Endothelial cell of umbilical vein (primary cell): ENCODE results near the gene HOXD12. TPM values are rescaled to one million over a fixed set of nuclear protein-coding genes. Genes with fewer than 3 reads are reported as not detected.

Experiments used
- BruUV-seq: library from RNA; stranded (reverse); fragments of 400-500 nt; replicated peaks from 2 replicates; lab custom pipeline; 2021; lab: Mats Ljungman, UMichigan
- CTCF ChIA-PET: fragments of 300-600, 350-600 bp; sonication (Branson Sonifier 250); formaldehyde crosslinking; loops from one replicate; lab custom pipeline; 2021; ENCODE audit warnings: antibody characterized with exemption, inconsistent platforms; lab: Charles Lee
- POLR2A ChIA-PET: fragments of 300-600, 350-600 bp; sonication (Branson Sonifier 250); formaldehyde crosslinking; loops from one replicate; lab custom pipeline; 2021; ENCODE audit warnings: antibody characterized with exemption, inconsistent platforms; lab: Charles Lee
- DNase-seq: peaks from one replicate; pipeline ENCODE4 v3.0.0-alpha.2; 2011; ENCODE audit warnings: low read depth, low spot score
- FAIRE-seq: peaks from 2 replicates; lab custom pipeline; 2011; peaks lifted over from hg19 to GRCh38; lab: Jason Lieb, UNC
- H2AFZ ChIP-seq: 2 replicates; pipeline ENCODE4 v1.6.0; 2012; ENCODE audit warnings: low read depth, low read length, control low read depth, inconsistent platforms
- H3K27ac ChIP-seq: 2 replicates; pipeline ENCODE4 v1.5.1; 2011; ENCODE audit warnings: low read depth, mild to moderate bottlenecking, control low read depth, low read length, moderate library complexity; ENCODE audit not compliant: insufficient read depth
- H3K27me3 ChIP-seq, 2 experiments: 2 replicates each; pipeline versions ENCODE4 v1.6.0 to v1.6.1; 2011; ENCODE audit warnings: low read length in 2 of 2, mixed read lengths in 1 of 2; ENCODE audit not compliant: control insufficient read depth in 2 of 2, insufficient read depth in 2 of 2
- H3K36me3 ChIP-seq, 2 experiments: 2 replicates in 1 of 2; 3 replicates in 1 of 2; pipeline ENCODE4 v1.5.1; 2011; ENCODE audit warnings: low read length in 2 of 2, mild to moderate bottlenecking in 1 of 2, moderate library complexity in 1 of 2; ENCODE audit not compliant: control insufficient read depth in 2 of 2, insufficient read depth in 2 of 2; ENCODE audit errors: extremely low read depth in 1 of 2
- H3K4me1 ChIP-seq: 3 replicates; pipeline ENCODE4 v1.5.1; 2011; ENCODE audit warnings: mild to moderate bottlenecking, low read length; ENCODE audit not compliant: control insufficient read depth, insufficient read depth; ENCODE audit errors: extremely low read depth
- H3K4me2 ChIP-seq: 2 replicates; pipeline ENCODE4 v1.6.1; 2011; ENCODE audit warnings: low read length, control low read depth, mixed read lengths; ENCODE audit not compliant: insufficient read depth
- H3K4me3 ChIP-seq, 3 experiments: fragments of 200-600 bp in 1 of 3; sonication (generic), shearing (Covaris generic) in 1 of 3; replicated peaks in 1 of 3; 2 replicates each; pipeline ENCODE4 v1.5.1; 2011 to 2016; ENCODE audit warnings: control low read depth in 3 of 3, low read length in 3 of 3, mild to moderate bottlenecking in 2 of 3, inconsistent platforms in 1 of 3, low read depth in 1 of 3, moderate library complexity in 1 of 3; ENCODE audit not compliant: insufficient read depth in 1 of 3
- H3K79me2 ChIP-seq: 2 replicates; pipeline ENCODE4 v1.6.0; 2012; ENCODE audit warnings: low read length, inconsistent platforms; ENCODE audit not compliant: control insufficient read depth, insufficient read depth
- H3K9ac ChIP-seq: replicated peaks from 2 replicates; pipeline ENCODE3; 2011; ENCODE audit warnings: low read length, control low read depth; ENCODE audit not compliant: insufficient read depth; ENCODE audit errors: extremely low read depth
- H3K9me1 ChIP-seq: replicated peaks from 3 replicates; pipeline ENCODE4 v1.6.0; 2011; ENCODE audit warnings: mild to moderate bottlenecking, low read length; ENCODE audit not compliant: control insufficient read depth, insufficient read depth; ENCODE audit errors: extremely low read depth
- H3K9me3 ChIP-seq: replicated peaks from 2 replicates; pipeline ENCODE4 v1.5.1; 2012; ENCODE audit warnings: low read length, inconsistent platforms; ENCODE audit not compliant: control insufficient read depth, insufficient read depth
- H4K20me1 ChIP-seq: replicated peaks from 2 replicates; pipeline ENCODE3; 2011; ENCODE audit warnings: mild to moderate bottlenecking, low read length; ENCODE audit not compliant: control insufficient read depth, insufficient read depth; ENCODE audit errors: extremely low read depth
- EZH2 ChIP-seq: IDR thresholded peaks from 2 replicates; pipeline ENCODE4 v1.6.1; 2012; ENCODE audit warnings: borderline replicate concordance, low read depth, mild to moderate bottlenecking, moderate library complexity, low read length, inconsistent platforms; ENCODE audit not compliant: severe bottlenecking
- FOS ChIP-seq: IDR thresholded peaks from 2 replicates; pipeline ENCODE4 v1.6.1; 2011; ENCODE audit warnings: mild to moderate bottlenecking, low read length, moderate library complexity, borderline replicate concordance; ENCODE audit not compliant: insufficient read depth
- GATA2 ChIP-seq: IDR thresholded peaks from 2 replicates; pipeline ENCODE4 v1.7.0; 2011; ENCODE audit warnings: low read depth, mild to moderate bottlenecking, moderate library complexity, mixed read lengths, low read length; ENCODE audit not compliant: insufficient read length, insufficient read depth
- JUN ChIP-seq: IDR thresholded peaks from 2 replicates; pipeline ENCODE4 v1.6.1; 2011; ENCODE audit warnings: borderline replicate concordance, low read depth; ENCODE audit not compliant: insufficient read length, insufficient read depth
- MYC ChIP-seq: IDR thresholded peaks from one replicate; pipeline ENCODE4 v1.6.1; 2011; ENCODE audit warnings: mild to moderate bottlenecking, low read depth, low read length
- POLR2A ChIP-seq: IDR thresholded peaks from 2 replicates; pipeline ENCODE4 v1.6.1; 2012; ENCODE audit warnings: low read depth, mild to moderate bottlenecking, control low read depth, low read length
- POLR2AphosphoS5 ChIP-seq: IDR thresholded peaks from 2 replicates; pipeline ENCODE4 v1.6.1; 2012; ENCODE audit warnings: low read depth, mild to moderate bottlenecking, control low read depth, low read length, moderate library complexity; ENCODE audit not compliant: insufficient read depth
- dilution Hi-C: fragments of 300-500 bp; cut with MboI; formaldehyde crosslinking; loops from one replicate; pipeline ENCODE4 v1.15.0; 2019; ENCODE audit warnings: low sequenced_read_pairs; ENCODE audit not compliant: extremely low pct_ligation_motif_present
- intact Hi-C: fragments of 100-400 bp; cut with micrococcal nuclease; formaldehyde crosslinking; loops from one replicate; pipeline ENCODE4 v1.10.0; 2022
- polyA plus RNA-seq, 4 experiments: library from polyadenylated mRNA; depleted of rRNA in 3 of 4; stranded (reverse) in 3 of 4; unstranded in 1 of 4; fragments of >200 nt; gene quantifications; 2 replicates each; pipeline versions ENCODE4 v1.2.1 to v1.2.3, GENCODE V29; 2011 to 2012; ENCODE audit warnings: missing spikeins in 1 of 4
- total RNA-seq: library from RNA; stranded (reverse); gene quantifications from 2 replicates; pipeline ENCODE4 v1.2.3, GENCODE V29; 2021
- TF ChIP-seq, protein P1 (sequence below): IDR thresholded peaks from 2 replicates; pipeline ENCODE4 v1.6.1; 2011; ENCODE audit not compliant: insufficient read depth, insufficient read length
- TF ChIP-seq, protein P2 (sequence below), 2 donors: IDR thresholded peaks; 1 replicate in 1 of 2; 2 replicates in 1 of 2; pipeline ENCODE4 v1.5.1; 2011; ENCODE audit warnings: low read length in 2 of 2, mild to moderate bottlenecking in 2 of 2, moderate library complexity in 2 of 2, control low read depth in 1 of 2, inconsistent platforms in 1 of 2, low read depth in 1 of 2; ENCODE audit not compliant: insufficient read depth in 1 of 2; ENCODE audit errors: extremely low read depth in 1 of 2

Gene HOXD12
- total and polyA plus RNA-seq, 2 donors (not counting 3 experiments of a cell fraction or from before 2014, with no cell fraction given), result not detected

DNA sequence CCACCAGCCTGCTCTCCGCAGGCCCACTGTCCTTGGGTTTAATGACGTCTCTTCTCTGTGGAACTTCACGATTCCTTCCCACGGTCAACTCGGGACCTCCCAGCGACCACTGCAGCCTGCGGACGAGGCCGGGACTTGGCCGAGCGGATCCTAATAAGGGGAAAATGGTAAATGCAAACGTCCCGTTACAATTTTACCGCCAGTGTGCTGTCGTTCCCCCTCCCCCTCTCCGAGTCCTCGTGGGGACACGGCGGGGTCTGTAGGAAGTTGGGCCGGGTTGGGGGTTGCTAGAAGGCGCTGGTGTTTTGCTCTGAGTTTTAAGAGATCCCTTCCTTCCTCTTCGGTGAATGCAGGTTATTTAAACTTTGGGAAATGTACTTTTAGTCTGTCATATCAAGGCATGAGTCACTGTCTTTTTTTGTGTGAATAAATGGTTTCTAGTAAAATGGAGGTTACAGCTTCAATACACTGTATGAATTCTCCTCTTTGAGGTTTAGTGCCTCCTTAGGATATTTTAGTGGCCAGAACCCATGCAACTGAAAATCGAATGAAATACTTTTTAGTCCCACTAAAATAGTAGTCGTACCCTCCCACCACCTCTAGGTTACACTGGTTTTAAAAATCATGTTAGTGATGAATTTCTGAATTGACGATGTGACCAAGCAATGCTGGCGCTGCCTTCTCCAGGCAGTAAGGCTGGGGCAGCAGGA, 9.8 kb downstream of the HOXD12 start:
- ChIA-PET POLR2A (no interaction called here), CTCF (interaction anchor here (0.7 to 4.3 kb wide), 4 partner anchors 545 to 1410 kb away, joined by 3 to 15 read pairs (median 5); no protein-coding TSS in a partner anchor)
- DNase-seq (no peak), FAIRE-seq (no peak)
- TF ChIP-seq FOS (no peak), EZH2 (peak; percentile 91)
- BruUV-seq, result no TSS peak
- no peaks in the 10 kb centered on the region for H3K4me1 ChIP-seq
- no peaks in the 10 kb centered on the region for H3K9me1 ChIP-seq
- H3K36me3 ChIP-seq, result no peaks in the 10 kb centered on the region
- no peaks in the 10 kb centered on the region for H3K9me3 ChIP-seq
- no peak overlapping the region for H3K27ac ChIP-seq
- no peaks in the 10 kb centered on the region for H3K79me2 ChIP-seq
- no peak overlapping the region for H3K4me2 ChIP-seq
- H3K27me3 ChIP-seq, result peaks cover 83 to 96% of the 10 kb centered on the region in 2 experiments
- no peak overlapping the region for H2AFZ ChIP-seq
- H3K9ac ChIP-seq, result no peak overlapping the region
- H4K20me1 ChIP-seq, result no peaks in the 10 kb centered on the region
- dilution Hi-C loops, result no loop called here
- intact Hi-C loops, result no loop called here
- no peak overlapping the region for H3K4me3 ChIP-seq

DNA sequence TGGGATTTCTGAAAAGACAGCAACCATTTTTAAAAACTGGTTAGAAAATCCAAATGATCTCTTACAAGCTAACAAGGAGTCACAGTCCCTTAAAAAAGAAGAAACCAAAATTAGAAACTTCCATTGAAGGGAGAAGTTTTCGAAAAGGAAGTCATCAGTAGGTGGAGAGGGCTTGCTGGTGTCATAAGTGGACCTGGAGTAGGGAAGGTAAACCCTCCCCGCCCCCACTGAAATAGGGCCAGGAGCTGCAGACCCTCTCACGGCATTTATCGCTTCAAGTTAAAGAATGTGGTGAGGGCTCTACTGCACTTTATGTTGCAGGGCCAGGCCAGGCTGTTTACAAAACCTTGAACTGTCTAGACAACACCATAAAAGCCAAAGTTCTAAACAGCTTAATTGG, 10.4 kb downstream of the HOXD12 start:
- ChIA-PET CTCF (interaction anchor here (0.7 to 4.3 kb wide), 11 partner anchors 8 to 1410 kb away, joined by 3 to 24 read pairs (median 15); partner anchors contain the start of gene HOXD9), POLR2A (no interaction called here)
- FAIRE-seq, result no peak
- Histone ChIP-seq H3K79me2 (no peaks in the 10 kb centered on the region), H3K4me2 (no peak overlapping the region), H3K9me3 (no peaks in the 10 kb centered on the region), H2AFZ (no peak overlapping the region), H3K27ac (no peak overlapping the region), H3K9ac (no peak overlapping the region), H3K36me3 (no peaks in the 10 kb centered on the region), H4K20me1 (no peaks in the 10 kb centered on the region), H3K9me1 (no peaks in the 10 kb centered on the region), H3K4me1 (no peaks in the 10 kb centered on the region), H3K27me3 (peaks cover 83 to 96% of the 10 kb centered on the region in 2 experiments), H3K4me3 (no peak overlapping the region)
- TF ChIP-seq FOS, result no peak
- TF ChIP-seq JUN, result no peak
- no peak for TF ChIP-seq POLR2AphosphoS5
- no peak for TF ChIP-seq POLR2A
- TF ChIP-seq EZH2, result no peak
- TF ChIP-seq, protein P1, sequence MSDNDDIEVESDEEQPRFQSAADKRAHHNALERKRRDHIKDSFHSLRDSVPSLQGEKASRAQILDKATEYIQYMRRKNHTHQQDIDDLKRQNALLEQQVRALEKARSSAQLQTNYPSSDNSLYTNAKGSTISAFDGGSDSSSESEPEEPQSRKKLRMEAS, result no peak
- no peak for TF ChIP-seq GATA2
- TF ChIP-seq, protein P2, sequence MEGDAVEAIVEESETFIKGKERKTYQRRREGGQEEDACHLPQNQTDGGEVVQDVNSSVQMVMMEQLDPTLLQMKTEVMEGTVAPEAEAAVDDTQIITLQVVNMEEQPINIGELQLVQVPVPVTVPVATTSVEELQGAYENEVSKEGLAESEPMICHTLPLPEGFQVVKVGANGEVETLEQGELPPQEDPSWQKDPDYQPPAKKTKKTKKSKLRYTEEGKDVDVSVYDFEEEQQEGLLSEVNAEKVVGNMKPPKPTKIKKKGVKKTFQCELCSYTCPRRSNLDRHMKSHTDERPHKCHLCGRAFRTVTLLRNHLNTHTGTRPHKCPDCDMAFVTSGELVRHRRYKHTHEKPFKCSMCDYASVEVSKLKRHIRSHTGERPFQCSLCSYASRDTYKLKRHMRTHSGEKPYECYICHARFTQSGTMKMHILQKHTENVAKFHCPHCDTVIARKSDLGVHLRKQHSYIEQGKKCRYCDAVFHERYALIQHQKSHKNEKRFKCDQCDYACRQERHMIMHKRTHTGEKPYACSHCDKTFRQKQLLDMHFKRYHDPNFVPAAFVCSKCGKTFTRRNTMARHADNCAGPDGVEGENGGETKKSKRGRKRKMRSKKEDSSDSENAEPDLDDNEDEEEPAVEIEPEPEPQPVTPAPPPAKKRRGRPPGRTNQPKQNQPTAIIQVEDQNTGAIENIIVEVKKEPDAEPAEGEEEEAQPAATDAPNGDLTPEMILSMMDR (IDR thresholded peaks at IDR 0.05; ENCODE audit: extremely low read depth in 1 of 2, insufficient read depth in 1 of 2, low read depth in 1 of 2, low read length in 2 of 2), result no peak
- TF ChIP-seq MYC, result no peak
- intact Hi-C loops, result no loop called here
- no peak for DNase-seq
- no TSS peak for BruUV-seq
- dilution Hi-C loops, result no loop called here
